ENCODE results near the gene BTNL8. TPM values are rescaled to one million over a fixed set of nuclear protein-coding genes. Genes with fewer than 3 reads are reported as not detected.

Gene BTNL8
- total and polyA plus RNA-seq, 2 donors (not counting 1 experiment from before 2014, with no cell fraction given), result not detected

DNA sequence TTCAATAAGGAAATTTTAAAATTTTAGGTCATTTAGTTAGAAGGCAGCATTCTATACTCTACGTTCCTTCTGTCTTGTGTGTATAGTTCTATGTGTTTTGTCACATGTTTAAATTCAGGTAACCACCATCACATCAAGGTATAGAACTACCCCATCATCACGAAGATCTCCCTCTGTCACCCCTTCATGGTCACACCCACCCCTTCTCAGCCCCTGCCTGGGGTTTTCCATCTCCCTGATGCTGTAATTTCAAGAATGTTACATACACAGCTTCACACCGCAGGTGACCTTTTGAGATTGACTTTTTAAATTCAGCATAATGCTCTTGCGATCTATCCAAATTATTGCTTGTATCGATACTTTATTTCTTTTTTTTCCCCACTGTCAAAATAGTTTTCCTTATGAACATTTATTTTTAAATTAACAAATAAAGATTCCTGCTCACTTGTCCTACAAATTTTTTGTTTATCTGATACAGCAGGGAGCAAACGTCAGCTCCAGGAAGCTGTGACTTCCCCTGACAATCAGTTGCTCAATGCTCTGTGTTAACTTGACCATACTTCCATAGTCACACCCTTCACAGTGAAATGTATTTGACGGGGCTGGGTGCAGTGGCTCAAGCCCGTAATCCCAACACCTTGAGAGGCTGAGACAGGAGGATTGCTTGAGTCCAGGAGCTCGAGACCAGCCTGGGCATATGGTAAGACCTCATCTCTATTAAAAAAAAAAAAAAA, 10.2 kb downstream of the BTNL8 start:
- H3K4me1 ChIP-seq (ENCODE audit: control insufficient read depth, extremely low read depth, insufficient read depth, low read length), result no peaks in the 10 kb centered on the region
- H3K4me3 ChIP-seq (replicated peaks in 1 of 4; ENCODE audit: control extremely low read depth in 1 of 4, insufficient read depth in 1 of 4, low read depth in 3 of 4, low read length in 4 of 4), result no peak overlapping the region
- no peaks in the 10 kb centered on the region for H3K79me2 ChIP-seq (ENCODE audit: control insufficient read depth, insufficient read depth, low read length)
- H4K20me1 ChIP-seq (ENCODE audit: control insufficient read depth, extremely low read depth, insufficient read depth, low read length), result no peaks in the 10 kb centered on the region
- no peak overlapping the region for H3K4me2 ChIP-seq (ENCODE audit: extremely low read depth, insufficient read depth, low read length)
- H3K36me3 ChIP-seq (ENCODE audit: control insufficient read depth, insufficient read depth, low read length), result no peaks in the 10 kb centered on the region
- no peak overlapping the region for H3K9ac ChIP-seq (ENCODE audit: insufficient read depth, low read length)
- DNase-seq (ENCODE audit: low read depth in 2 of 2), result no peak
- TF ChIP-seq, protein P1, sequence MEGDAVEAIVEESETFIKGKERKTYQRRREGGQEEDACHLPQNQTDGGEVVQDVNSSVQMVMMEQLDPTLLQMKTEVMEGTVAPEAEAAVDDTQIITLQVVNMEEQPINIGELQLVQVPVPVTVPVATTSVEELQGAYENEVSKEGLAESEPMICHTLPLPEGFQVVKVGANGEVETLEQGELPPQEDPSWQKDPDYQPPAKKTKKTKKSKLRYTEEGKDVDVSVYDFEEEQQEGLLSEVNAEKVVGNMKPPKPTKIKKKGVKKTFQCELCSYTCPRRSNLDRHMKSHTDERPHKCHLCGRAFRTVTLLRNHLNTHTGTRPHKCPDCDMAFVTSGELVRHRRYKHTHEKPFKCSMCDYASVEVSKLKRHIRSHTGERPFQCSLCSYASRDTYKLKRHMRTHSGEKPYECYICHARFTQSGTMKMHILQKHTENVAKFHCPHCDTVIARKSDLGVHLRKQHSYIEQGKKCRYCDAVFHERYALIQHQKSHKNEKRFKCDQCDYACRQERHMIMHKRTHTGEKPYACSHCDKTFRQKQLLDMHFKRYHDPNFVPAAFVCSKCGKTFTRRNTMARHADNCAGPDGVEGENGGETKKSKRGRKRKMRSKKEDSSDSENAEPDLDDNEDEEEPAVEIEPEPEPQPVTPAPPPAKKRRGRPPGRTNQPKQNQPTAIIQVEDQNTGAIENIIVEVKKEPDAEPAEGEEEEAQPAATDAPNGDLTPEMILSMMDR (conservative IDR thresholded peaks at IDR 0.05 in 1 of 2, IDR thresholded peaks at IDR 0.05 in 1 of 2; ENCODE audit: low read depth in 1 of 2, low read length in 2 of 2), result no peak
- no peak for TF ChIP-seq EZH2 (IDR thresholded peaks at IDR 0.05; ENCODE audit: low read length, missing control alignments)
- no peaks in the 10 kb centered on the region for H3K27me3 ChIP-seq (ENCODE audit: control insufficient read depth, insufficient read depth, low read length)
- no peak overlapping the region for H2AFZ ChIP-seq (ENCODE audit: low read length)
- H3K27ac ChIP-seq (ENCODE audit: insufficient read depth, low read length), result no peak overlapping the region
- no peaks in the 10 kb centered on the region for H3K9me3 ChIP-seq (ENCODE audit: control insufficient read depth, insufficient read depth, low read depth, low read length)

DNA sequence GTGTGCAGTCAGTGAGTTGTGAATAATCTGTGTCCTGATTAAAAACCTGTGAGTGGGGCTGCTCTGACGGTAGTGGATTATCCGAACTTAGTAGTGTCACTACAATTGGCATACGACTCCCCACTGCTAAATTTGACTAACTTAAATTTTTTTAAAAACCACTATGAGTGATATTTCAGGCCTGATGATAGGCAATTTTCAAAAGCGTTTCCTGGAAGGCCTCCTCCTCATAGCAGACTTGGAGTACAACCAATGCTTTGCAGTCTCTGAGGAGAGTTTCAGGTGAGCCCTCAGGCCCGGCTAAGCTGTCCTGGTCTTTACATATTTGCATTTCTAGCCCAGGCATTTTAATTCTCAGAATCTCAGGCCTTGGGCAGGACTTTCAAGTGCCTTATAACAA, 10.8 kb downstream of the BTNL8 start:
- Histone ChIP-seq H3K4me3 (replicated peaks in 1 of 4; ENCODE audit: control extremely low read depth in 1 of 4, insufficient read depth in 1 of 4, low read depth in 3 of 4, low read length in 4 of 4) (no peak overlapping the region), H3K9me3 (ENCODE audit: control insufficient read depth, insufficient read depth, low read depth, low read length) (no peaks in the 10 kb centered on the region), H3K4me1 (ENCODE audit: control insufficient read depth, extremely low read depth, insufficient read depth, low read length) (no peaks in the 10 kb centered on the region), H3K9ac (ENCODE audit: insufficient read depth, low read length) (no peak overlapping the region), H3K27me3 (ENCODE audit: control insufficient read depth, insufficient read depth, low read length) (no peaks in the 10 kb centered on the region), H3K27ac (ENCODE audit: insufficient read depth, low read length) (no peak overlapping the region), H2AFZ (ENCODE audit: low read length) (no peak overlapping the region), H4K20me1 (ENCODE audit: control insufficient read depth, extremely low read depth, insufficient read depth, low read length) (no peaks in the 10 kb centered on the region), H3K4me2 (ENCODE audit: extremely low read depth, insufficient read depth, low read length) (no peak overlapping the region), H3K79me2 (ENCODE audit: control insufficient read depth, insufficient read depth, low read length) (no peaks in the 10 kb centered on the region), H3K36me3 (ENCODE audit: control insufficient read depth, insufficient read depth, low read length) (no peaks in the 10 kb centered on the region)
- no peak for TF ChIP-seq EZH2 (IDR thresholded peaks at IDR 0.05; ENCODE audit: low read length, missing control alignments)
- TF ChIP-seq, protein P1 (conservative IDR thresholded peaks at IDR 0.05 in 1 of 2, IDR thresholded peaks at IDR 0.05 in 1 of 2; ENCODE audit: low read depth in 1 of 2, low read length in 2 of 2), result no peak
- DNase-seq (ENCODE audit: low read depth in 2 of 2), result no peak

DNA sequence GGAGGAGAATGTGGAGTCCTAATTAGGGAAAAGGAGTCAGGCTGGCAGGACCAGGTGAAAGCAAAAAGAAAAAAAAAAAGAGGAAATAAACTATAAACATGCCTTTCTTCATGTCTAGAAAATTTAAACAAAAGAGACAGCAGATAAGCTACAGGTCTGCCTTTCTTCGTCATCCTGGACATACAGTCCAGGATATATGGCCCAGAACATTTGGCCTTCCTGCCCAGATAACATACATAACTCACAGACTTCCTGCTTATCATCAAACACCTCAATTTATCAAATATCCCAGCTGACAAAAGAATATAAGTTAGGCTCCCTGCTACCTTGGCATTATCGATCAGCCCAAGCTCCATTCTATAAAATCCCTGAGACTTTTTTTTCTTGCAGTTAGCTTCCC, 11.2 kb downstream of the BTNL8 start:
- Histone ChIP-seq H3K27me3 (ENCODE audit: control insufficient read depth, insufficient read depth, low read length) (no peaks in the 10 kb centered on the region), H2AFZ (ENCODE audit: low read length) (no peak overlapping the region), H3K4me1 (ENCODE audit: control insufficient read depth, extremely low read depth, insufficient read depth, low read length) (no peaks in the 10 kb centered on the region), H3K27ac (ENCODE audit: insufficient read depth, low read length) (no peak overlapping the region), H3K36me3 (ENCODE audit: control insufficient read depth, insufficient read depth, low read length) (no peaks in the 10 kb centered on the region), H3K9me3 (ENCODE audit: control insufficient read depth, insufficient read depth, low read depth, low read length) (no peaks in the 10 kb centered on the region), H3K9ac (ENCODE audit: insufficient read depth, low read length) (no peak overlapping the region), H3K4me2 (ENCODE audit: extremely low read depth, insufficient read depth, low read length) (no peak overlapping the region), H3K4me3 (replicated peaks in 1 of 4; ENCODE audit: control extremely low read depth in 1 of 4, insufficient read depth in 1 of 4, low read depth in 3 of 4, low read length in 4 of 4) (no peak overlapping the region), H3K79me2 (ENCODE audit: control insufficient read depth, insufficient read depth, low read length) (no peaks in the 10 kb centered on the region), H4K20me1 (ENCODE audit: control insufficient read depth, extremely low read depth, insufficient read depth, low read length) (no peaks in the 10 kb centered on the region)
- TF ChIP-seq EZH2 (IDR thresholded peaks at IDR 0.05; ENCODE audit: low read length, missing control alignments), result no peak
- TF ChIP-seq, protein P1 (conservative IDR thresholded peaks at IDR 0.05 in 1 of 2, IDR thresholded peaks at IDR 0.05 in 1 of 2; ENCODE audit: low read depth in 1 of 2, low read length in 2 of 2), result no peak
- DNase-seq (ENCODE audit: low read depth in 2 of 2), result no peak
